Keratinocyte (primary cell): ENCODE data around the gene TNRC18. TPM values are rescaled to one million over a fixed set of nuclear protein-coding genes. Genes with fewer than 3 reads are reported as not detected.

ENCODE experiments used
- DNase-seq: peaks from one replicate; pipeline ENCODE4 v3.0.0-alpha.2; 2011; ENCODE audit warnings: low read depth, missing footprints, low spot score
- FAIRE-seq: peaks from 2 replicates; lab custom pipeline; 2011; peaks lifted over from hg19 to GRCh38; lab: Jason Lieb, UNC
- H2AFZ ChIP-seq: 2 replicates; pipeline ENCODE4 v1.6.0; 2012; ENCODE audit warnings: low read length, control low read depth, inconsistent platforms; ENCODE audit not compliant: control insufficient read depth
- H3K27ac ChIP-seq: 2 replicates; pipeline ENCODE4 v1.5.1; 2011; ENCODE audit warnings: low read length; ENCODE audit not compliant: control insufficient read depth, insufficient read depth
- H3K27me3 ChIP-seq: 3 replicates; pipeline ENCODE4 v1.6.0; 2011; ENCODE audit warnings: low read length; ENCODE audit not compliant: control insufficient read depth, insufficient read depth; ENCODE audit errors: extremely low read depth
- H3K36me3 ChIP-seq, 2 experiments: 2 replicates in 1 of 2; 3 replicates in 1 of 2; pipeline ENCODE4 v1.5.1; 2011; ENCODE audit warnings: low read length in 2 of 2, mild to moderate bottlenecking in 1 of 2; ENCODE audit not compliant: control insufficient read depth in 2 of 2, insufficient read depth in 2 of 2; ENCODE audit errors: extremely low read depth in 1 of 2
- H3K4me1 ChIP-seq: 3 replicates; pipeline ENCODE4 v1.5.1; 2011; ENCODE audit warnings: low read length; ENCODE audit not compliant: control insufficient read depth, insufficient read depth; ENCODE audit errors: extremely low read depth
- H3K4me2 ChIP-seq: 3 replicates; pipeline ENCODE4 v1.6.0; 2011; ENCODE audit warnings: low read depth, low read length; ENCODE audit not compliant: control insufficient read depth, insufficient read depth; ENCODE audit errors: extremely low read depth
- H3K4me3 ChIP-seq, 3 experiments: fragments of 200-600 bp in 1 of 3; sonication (generic) in 1 of 3; 2 replicates in 2 of 3; 3 replicates in 1 of 3; pipeline ENCODE4 v1.5.1; 2011 to 2016; ENCODE audit warnings: low read length in 3 of 3, mild to moderate bottlenecking in 3 of 3, control low read depth in 2 of 3, inconsistent platforms in 1 of 3, low read depth in 1 of 3, mixed read lengths in 1 of 3, mixed run types in 1 of 3, moderate library complexity in 1 of 3; ENCODE audit not compliant: control insufficient read depth in 2 of 3, insufficient read depth in 2 of 3; ENCODE audit errors: extremely low read depth in 1 of 3
- H3K79me2 ChIP-seq: 2 replicates; pipeline ENCODE4 v1.6.0; 2012; ENCODE audit warnings: low read length; ENCODE audit not compliant: control insufficient read depth, insufficient read depth
- H3K9ac ChIP-seq: 3 replicates; pipeline ENCODE4 v1.6.0; 2011; ENCODE audit warnings: low read length; ENCODE audit not compliant: control insufficient read depth, insufficient read depth; ENCODE audit errors: extremely low read depth
- H3K9me1 ChIP-seq: 3 replicates; pipeline ENCODE4 v1.6.0; 2011; ENCODE audit warnings: low read length; ENCODE audit not compliant: control insufficient read depth, insufficient read depth; ENCODE audit errors: extremely low read depth
- H3K9me3 ChIP-seq: 2 replicates; pipeline ENCODE4 v1.5.1; 2012; ENCODE audit warnings: low read depth, low read length; ENCODE audit not compliant: control insufficient read depth
- H4K20me1 ChIP-seq: 3 replicates; pipeline ENCODE4 v1.6.0; 2011; ENCODE audit warnings: low read length; ENCODE audit not compliant: control insufficient read depth, insufficient read depth; ENCODE audit errors: extremely low read depth
- CTCF ChIP-seq, 3 experiments: IDR thresholded peaks in 1 of 3; conservative IDR thresholded peaks in 1 of 3; optimal IDR thresholded peaks in 1 of 3; 2 replicates in 2 of 3; 3 replicates in 1 of 3; pipeline versions ENCODE3 to v1.5.1; 2011; ENCODE audit warnings: low read length in 3 of 3, mild to moderate bottlenecking in 3 of 3, moderate library complexity in 2 of 3, control low read depth in 1 of 3, inconsistent platforms in 1 of 3; ENCODE audit not compliant: insufficient read depth in 2 of 3; ENCODE audit errors: extremely low read depth in 1 of 3
- EZH2 ChIP-seq: IDR thresholded peaks from one replicate; pipeline ENCODE4 v1.6.1; 2012; ENCODE audit warnings: inconsistent platforms, mild to moderate bottlenecking, low read length, moderate library complexity
- dilution Hi-C: fragments of 300-500 bp; cut with MboI; formaldehyde crosslinking; loops from one replicate; pipeline ENCODE4 v1.7.0; 2020; ENCODE audit warnings: low sequenced_read_pairs; ENCODE audit not compliant: extremely low pct_ligation_motif_present
- polyA plus RNA-seq, 5 experiments: library from polyadenylated mRNA; depleted of rRNA in 3 of 5; stranded (reverse) in 3 of 5; stranded (forward) in 1 of 5; unstranded in 1 of 5; fragments of >200 nt; gene quantifications; 1 replicate in 1 of 5; 2 replicates in 3 of 5; 3 replicates in 1 of 5; pipeline versions ENCODE4 v1.2.1 to v1.2.3, GENCODE V29; 2011 to 2012; ENCODE audit warnings: missing spikeins in 2 of 5, low read depth in 1 of 5, low replicate concordance in 1 of 5

Gene TNRC18
- polyA plus RNA-seq, 1 donor (not counting 4 experiments of a cell fraction or from before 2014, with no cell fraction given) = 13.2 TPM

GRCh38 chr7:5350174-5350463 lies 73.5 kb downstream of the TNRC18 start:
- no peak overlapping the region for H3K27ac ChIP-seq
- peaks cover 28% of the 10 kb centered on the region for H4K20me1 ChIP-seq
- H2AFZ ChIP-seq = no peak overlapping the region
- H3K4me3 ChIP-seq = no peak overlapping the region
- peaks cover 4% of the 10 kb centered on the region for H3K9me1 ChIP-seq
- peaks cover 7% of the 10 kb centered on the region for H3K4me1 ChIP-seq
- FAIRE-seq (no peak), DNase-seq (no peak)
- no peaks in the 10 kb centered on the region for H3K9me3 ChIP-seq
- dilution Hi-C loops = no loop called here
- no peak overlapping the region for H3K9ac ChIP-seq
- H3K79me2 ChIP-seq = peaks cover 50% of the 10 kb centered on the region
- no peaks in the 10 kb centered on the region for H3K27me3 ChIP-seq
- peaks cover 28 to 41% of the 10 kb centered on the region in 2 experiments for H3K36me3 ChIP-seq
- no peak overlapping the region for H3K4me2 ChIP-seq
- TF ChIP-seq EZH2 (no peak), CTCF (optimal IDR thresholded peaks at IDR 0.05 in 1 of 3, IDR thresholded peaks at IDR 0.05 in 1 of 3, conservative IDR thresholded peaks at IDR 0.05 in 1 of 3; ENCODE audit: extremely low read depth in 1 of 3, insufficient read depth in 2 of 3, low read length in 3 of 3) (no peak)

GRCh38 chr7:5349437-5350173 lies 74.0 kb downstream of the TNRC18 start:
- Histone ChIP-seq H3K27me3 (no peaks in the 10 kb centered on the region), H3K79me2 (peaks cover 45% of the 10 kb centered on the region), H3K4me3 (no peak overlapping the region), H3K4me2 (no peak overlapping the region), H3K27ac (no peak overlapping the region), H3K9ac (no peak overlapping the region), H3K9me1 (peaks cover 4% of the 10 kb centered on the region), H3K9me3 (no peaks in the 10 kb centered on the region), H3K36me3 (peaks cover 33 to 44% of the 10 kb centered on the region in 2 experiments), H3K4me1 (peaks cover 2% of the 10 kb centered on the region), H2AFZ (no peak overlapping the region), H4K20me1 (peaks cover 24% of the 10 kb centered on the region)
- dilution Hi-C loops = no loop called here
- TF ChIP-seq EZH2 (no peak), CTCF (optimal IDR thresholded peaks at IDR 0.05 in 1 of 3, IDR thresholded peaks at IDR 0.05 in 1 of 3, conservative IDR thresholded peaks at IDR 0.05 in 1 of 3; ENCODE audit: extremely low read depth in 1 of 3, insufficient read depth in 2 of 3, low read length in 3 of 3) (no peak)
- no peak for FAIRE-seq
- no peak for DNase-seq
